GM12873 (cell line): ENCODE results near the gene NKAIN2.

Source experiments
- CTCF ChIP-seq: IDR thresholded peaks from 2 replicates; pipeline ENCODE4 v1.5.1; 2012; ENCODE audit warnings: low read depth, mild to moderate bottlenecking, moderate library complexity, low read length, control low read depth; ENCODE audit not compliant: insufficient read depth; ENCODE audit errors: missing control alignments

Gene NKAIN2

GRCh38 chr6:124783344-124783743 is 979.7 kb downstream of the NKAIN2 start:
- TF ChIP-seq CTCF: no peak

- TF ChIP-seq CTCF: no peak
Measured at GRCh38 chr6:124791156-124791555, 987.5 kb downstream of the NKAIN2 start.

- no peak for TF ChIP-seq CTCF
Measured at GRCh38 chr6:124792386-124792785, 988.7 kb downstream of the NKAIN2 start.

GRCh38 chr6:124793398-124793797 is 989.7 kb downstream of the NKAIN2 start:
- no peak for TF ChIP-seq CTCF

GRCh38 chr6:124795643-124796463 is 992.2 kb downstream of the NKAIN2 start:
- TF ChIP-seq CTCF: peak; percentile 34

- TF ChIP-seq CTCF: no peak
Measured at GRCh38 chr6:124796464-124796970, 992.9 kb downstream of the NKAIN2 start.

- no peak for TF ChIP-seq CTCF
Measured at GRCh38 chr6:124797224-124797623, 993.6 kb downstream of the NKAIN2 start.
